RWPE2 (cell line): ENCODE data around the gene PARP11.

Experiments used
- ATAC-seq: fragments of 200-7000 bp; cut with Tn5 transposase; 3 replicates; pipeline ENCODE4 v1.9.1; 2021; ENCODE audit warnings: low read depth
- DNase-seq: peaks from one replicate; pipeline ENCODE4 v3.0.0-alpha.2; 2020; ENCODE audit warnings: low spot score
- H3K27ac ChIP-seq: fragments of 450-650 bp; 2 replicates; pipeline ENCODE4 v1.5.1; 2017; ENCODE audit warnings: mild to moderate bottlenecking; ENCODE audit not compliant: poor library complexity, severe bottlenecking
- H3K27me3 ChIP-seq: fragments of 250-450 bp; sonication (Bioruptor Pico); 2 replicates; pipeline ENCODE4 v1.5.1; 2021; ENCODE audit warnings: mild to moderate bottlenecking, moderate library complexity; ENCODE audit not compliant: insufficient read depth, poor library complexity, severe bottlenecking
- H3K36me3 ChIP-seq: fragments of 250-450 bp; sonication (Bioruptor Pico); 2 replicates; pipeline ENCODE4 v1.5.1; 2020; ENCODE audit warnings: low read depth, mild to moderate bottlenecking, moderate library complexity
- H3K4me1 ChIP-seq: fragments of 250-450 bp; sonication (Bioruptor Pico); 2 replicates; pipeline ENCODE4 v1.5.1; 2021; ENCODE audit warnings: mild to moderate bottlenecking, moderate library complexity; ENCODE audit not compliant: insufficient read depth, poor library complexity, severe bottlenecking
- H3K4me3 ChIP-seq: fragments of 250-450 bp; sonication (Bioruptor Pico); 2 replicates; pipeline ENCODE4 v1.5.1; 2021; ENCODE audit warnings: mild to moderate bottlenecking, moderate library complexity; ENCODE audit not compliant: severe bottlenecking
- H3K9me3 ChIP-seq: fragments of 250-450 bp; sonication (Bioruptor Pico); 2 replicates; pipeline ENCODE4 v1.5.1; 2021; ENCODE audit warnings: mild to moderate bottlenecking, moderate library complexity; ENCODE audit not compliant: severe bottlenecking
- CTCF ChIP-seq: fragments of 450-650 bp; IDR thresholded peaks from one replicate; pipeline ENCODE4 v1.5.1; 2017; ENCODE audit warnings: mild to moderate bottlenecking, moderate library complexity; ENCODE audit not compliant: poor library complexity, severe bottlenecking

PARP11 gene

GRCh38 chr12:3896801-3897351 lies 23.7 kb upstream of the PARP11 start:
- Histone ChIP-seq H3K27me3 (no peaks in the 10 kb centered on the region), H3K9me3 (no peaks in the 10 kb centered on the region), H3K4me1 (peaks cover 10% of the 10 kb centered on the region), H3K36me3 (no peaks in the 10 kb centered on the region), H3K27ac (no peak overlapping the region), H3K4me3 (no peak overlapping the region)
- ATAC-seq (peak; percentile 35; the same call in 1 of the 3 replicates), DNase-seq (no peak)
- no peak for TF ChIP-seq CTCF

- no peak overlapping the region for H3K27ac ChIP-seq
- no peaks in the 10 kb centered on the region for H3K36me3 ChIP-seq
- H3K27me3 ChIP-seq = no peaks in the 10 kb centered on the region
- no peak for TF ChIP-seq CTCF
- peaks cover 10% of the 10 kb centered on the region for H3K4me1 ChIP-seq
- no peak overlapping the region for H3K4me3 ChIP-seq
- DNase-seq = no peak
- ATAC-seq = no peak
- H3K9me3 ChIP-seq = no peaks in the 10 kb centered on the region
These were observed 23.2 kb upstream of the PARP11 start for GRCh38 chr12:3896356-3896755.

GRCh38 chr12:3892631-3893030 lies 19.4 kb upstream of the PARP11 start:
- ATAC-seq = no peak
- Histone ChIP-seq H3K27me3 (no peaks in the 10 kb centered on the region), H3K4me1 (peaks cover 10% of the 10 kb centered on the region), H3K36me3 (no peaks in the 10 kb centered on the region), H3K4me3 (no peak overlapping the region), H3K27ac (no peak overlapping the region), H3K9me3 (no peaks in the 10 kb centered on the region)
- no peak for DNase-seq
- TF ChIP-seq CTCF = no peak

- Histone ChIP-seq H3K9me3 (no peaks in the 10 kb centered on the region), H3K27ac (no peak overlapping the region), H3K4me3 (no peak overlapping the region), H3K4me1 (no peaks in the 10 kb centered on the region), H3K27me3 (no peaks in the 10 kb centered on the region), H3K36me3 (no peaks in the 10 kb centered on the region)
- no peak for TF ChIP-seq CTCF
- ATAC-seq = no peak
- DNase-seq = no peak
These were observed 18.0 kb upstream of the PARP11 start for GRCh38 chr12:3891201-3891600.

GRCh38 chr12:3888659-3889058 lies 15.5 kb upstream of the PARP11 start:
- H3K4me1 ChIP-seq = peaks cover 6% of the 10 kb centered on the region
- no peak for TF ChIP-seq CTCF
- no peak overlapping the region for H3K4me3 ChIP-seq
- H3K27ac ChIP-seq = no peak overlapping the region
- no peaks in the 10 kb centered on the region for H3K36me3 ChIP-seq
- no peak for ATAC-seq
- no peak for DNase-seq
- no peaks in the 10 kb centered on the region for H3K9me3 ChIP-seq
- H3K27me3 ChIP-seq = no peaks in the 10 kb centered on the region
